HG02678 (cell line): ENCODE measurements around the gene EXOC6B.
A peak's percentile ranks its signal among the peaks of the same experiment; 100 is the strongest.

Experiments
- ATAC-seq: cut with Tn5 transposase; IDR thresholded peaks from one replicate; pipeline ENCODE4 v1.9.1; 2021; ENCODE audit warnings: mild to moderate bottlenecking, moderate library complexity; ENCODE audit not compliant: unreplicated experiment

EXOC6B gene

DNA sequence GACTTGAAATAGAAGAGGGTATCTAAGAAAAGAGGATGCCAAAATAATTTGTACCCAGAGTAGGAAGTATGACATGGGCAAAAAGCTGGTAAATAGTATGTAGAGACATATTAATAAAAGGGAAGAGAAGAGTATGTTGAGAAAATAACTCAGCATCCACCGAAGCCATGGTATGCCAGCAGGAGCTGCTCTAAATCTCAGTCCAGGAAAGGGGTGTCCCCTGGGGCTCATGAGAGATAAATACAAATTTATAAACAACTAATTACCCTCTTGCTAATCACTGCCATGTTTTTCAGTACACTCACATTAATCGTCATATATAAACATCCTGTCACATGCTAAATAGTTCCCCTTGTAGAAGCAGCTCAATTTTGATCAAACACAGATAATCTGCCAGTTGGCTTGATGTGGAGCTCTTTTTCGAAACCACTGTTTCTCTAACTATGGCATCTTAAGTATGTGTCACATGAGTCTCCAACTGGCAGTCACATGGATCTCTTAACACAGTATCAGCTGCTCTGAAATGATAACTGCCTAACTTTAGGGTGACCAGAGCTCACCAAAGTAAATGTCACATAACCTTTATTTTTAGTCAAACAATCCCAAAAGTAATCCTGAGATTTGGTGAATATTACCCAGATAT is 31.9 kb downstream of the EXOC6B start:
- no peak for ATAC-seq

DNA sequence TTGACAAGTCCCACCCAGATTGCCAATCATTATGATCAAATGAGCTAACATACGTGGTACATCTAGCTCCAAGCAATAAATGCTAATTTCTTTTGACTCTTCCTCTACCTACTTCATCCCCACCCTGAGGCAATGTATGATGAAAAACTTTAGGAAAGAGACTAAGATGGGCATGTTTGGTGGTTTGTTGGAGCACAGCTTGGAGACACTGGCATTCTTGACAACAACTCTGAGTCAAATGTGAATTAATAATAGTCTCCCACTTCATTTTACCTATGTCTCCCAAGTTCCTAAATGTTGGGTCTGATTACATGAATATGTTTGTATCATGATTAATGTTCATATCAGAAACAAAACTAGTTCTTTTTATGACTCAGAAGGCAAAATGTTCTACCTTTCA is 36.6 kb downstream of the EXOC6B start:
- no peak for ATAC-seq

DNA sequence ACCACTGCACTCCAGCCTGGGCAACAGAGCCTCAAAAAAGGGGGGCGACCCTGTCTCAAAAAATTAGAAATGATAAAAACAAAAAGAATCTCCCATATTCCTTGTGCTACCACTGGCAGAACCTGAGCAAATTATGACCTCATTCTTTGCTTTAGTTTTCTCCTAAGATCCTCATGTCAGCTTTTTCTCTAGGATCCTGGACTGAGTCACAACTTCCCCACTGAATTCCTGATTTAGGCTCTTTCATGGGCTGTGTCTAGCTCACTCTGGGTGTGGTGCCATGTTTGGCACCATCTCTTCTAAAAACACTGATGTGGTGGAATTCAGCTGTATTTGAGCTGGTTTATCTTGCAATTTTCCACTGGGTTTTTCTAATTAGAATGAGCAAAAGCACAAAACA is 37.1 kb downstream of the EXOC6B start:
- ATAC-seq, result no peak

DNA sequence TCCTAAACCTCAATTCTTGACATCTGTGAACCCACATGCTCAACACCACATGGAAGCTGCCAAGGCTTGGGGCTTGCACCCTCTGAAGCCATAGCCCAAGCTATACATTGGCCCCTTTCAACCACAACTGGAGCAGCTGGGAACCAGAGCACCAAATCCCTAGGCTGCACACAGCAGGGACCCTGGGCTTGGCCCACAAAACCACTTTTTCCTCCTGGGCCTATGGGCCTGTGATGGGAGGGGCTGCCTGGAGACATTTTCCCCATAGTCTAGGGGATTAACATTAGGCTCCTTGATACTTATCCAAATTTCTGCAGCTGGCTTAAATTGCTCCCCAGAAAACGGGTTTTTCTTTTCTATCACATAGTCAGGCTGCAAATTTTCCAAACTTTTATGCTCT is 40.3 kb downstream of the EXOC6B start:
- no peak for ATAC-seq

DNA sequence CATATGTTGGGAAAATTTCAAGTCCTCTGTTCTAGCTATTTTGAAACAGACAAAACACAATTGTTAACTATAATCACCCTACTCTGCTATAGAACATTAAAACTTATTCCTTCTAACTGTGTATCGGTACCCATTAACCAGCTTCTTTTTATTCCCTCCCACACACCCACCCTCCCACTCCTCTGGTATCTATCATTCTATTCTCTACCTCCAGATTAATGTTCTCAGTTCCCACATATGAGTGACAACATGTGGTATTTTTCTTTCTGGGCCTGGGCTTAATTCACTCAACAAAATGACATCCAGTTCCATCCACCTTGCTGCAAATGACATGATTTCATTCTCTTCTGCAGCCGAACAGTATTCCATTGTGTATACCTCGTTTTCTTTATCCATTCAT is 43.3 kb downstream of the EXOC6B start:
- ATAC-seq, result no peak

DNA sequence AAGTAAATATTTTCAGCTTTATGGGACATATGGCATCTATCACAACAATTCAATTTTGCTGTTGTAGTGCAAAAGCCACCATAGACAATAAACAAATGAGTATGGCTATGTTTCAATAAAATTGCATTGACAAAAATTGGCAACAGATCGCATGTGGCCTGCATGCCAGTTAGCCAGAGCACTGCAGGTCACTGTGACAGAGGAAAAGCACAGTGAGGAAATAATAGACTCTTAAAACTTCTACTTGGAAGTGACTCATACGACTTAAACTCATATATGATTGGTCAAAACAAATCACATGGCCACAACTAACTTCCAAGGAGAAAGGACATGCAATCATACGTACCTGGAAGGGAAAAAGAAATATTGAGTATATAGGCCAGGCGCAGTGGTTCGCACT is 44.4 kb downstream of the EXOC6B start:
- no peak for ATAC-seq

DNA sequence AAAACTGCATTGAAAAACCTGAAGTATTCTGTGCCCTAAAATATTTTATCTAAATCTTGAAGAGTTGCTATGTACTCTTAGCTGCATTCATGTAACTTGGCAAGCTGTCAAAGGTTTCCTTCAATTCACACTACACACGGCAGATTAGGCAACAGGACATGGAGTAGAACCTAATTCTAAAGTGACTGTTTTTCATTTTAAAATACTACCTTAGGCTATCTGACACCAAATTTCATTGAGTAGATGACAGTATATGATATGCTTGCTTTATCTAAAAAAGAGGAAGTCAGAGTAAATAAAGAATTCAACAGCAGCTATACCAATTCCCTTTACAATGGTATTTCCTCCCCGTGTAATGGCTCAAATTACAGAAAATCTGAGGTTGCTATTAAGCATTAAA is 45.4 kb downstream of the EXOC6B start:
- no peak for ATAC-seq

DNA sequence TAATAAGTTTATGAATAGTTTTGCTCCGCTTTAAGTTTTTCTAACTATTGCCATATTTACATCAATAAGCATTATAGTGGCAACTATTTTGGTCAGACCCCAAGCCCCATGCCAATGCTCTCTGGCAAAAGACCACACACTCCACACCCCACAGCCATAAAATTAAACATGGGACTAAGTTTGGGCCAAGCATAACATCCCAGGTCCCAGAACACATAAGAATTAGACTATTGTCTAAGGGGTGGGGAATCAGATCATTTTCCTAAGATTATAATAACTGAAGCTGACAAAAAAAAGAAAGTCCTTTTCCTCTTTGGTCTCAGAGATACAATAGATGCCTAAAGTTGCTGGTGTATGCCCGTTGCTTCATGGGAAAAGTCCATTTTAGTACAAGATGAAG is 46.3 kb downstream of the EXOC6B start:
- no peak for ATAC-seq

DNA sequence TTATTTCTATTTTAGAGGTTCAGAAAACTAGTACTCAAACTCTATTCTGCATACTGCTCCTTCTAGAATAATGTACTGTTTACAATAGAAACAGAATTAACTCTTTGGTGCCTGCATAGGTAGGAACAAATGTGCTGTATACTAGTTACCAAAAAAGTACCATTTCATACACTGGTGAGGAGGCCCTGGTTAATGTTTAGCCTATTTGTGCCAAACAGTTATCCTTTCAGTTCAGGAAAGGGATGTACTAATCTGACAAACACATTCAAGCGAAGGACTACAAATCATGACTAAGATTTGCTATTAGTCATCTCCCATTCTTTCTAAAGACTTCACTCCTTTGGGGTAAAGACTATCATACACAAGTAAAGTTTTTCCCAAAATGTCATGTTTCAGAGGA is 47.4 kb downstream of the EXOC6B start:
- ATAC-seq, result no peak

DNA sequence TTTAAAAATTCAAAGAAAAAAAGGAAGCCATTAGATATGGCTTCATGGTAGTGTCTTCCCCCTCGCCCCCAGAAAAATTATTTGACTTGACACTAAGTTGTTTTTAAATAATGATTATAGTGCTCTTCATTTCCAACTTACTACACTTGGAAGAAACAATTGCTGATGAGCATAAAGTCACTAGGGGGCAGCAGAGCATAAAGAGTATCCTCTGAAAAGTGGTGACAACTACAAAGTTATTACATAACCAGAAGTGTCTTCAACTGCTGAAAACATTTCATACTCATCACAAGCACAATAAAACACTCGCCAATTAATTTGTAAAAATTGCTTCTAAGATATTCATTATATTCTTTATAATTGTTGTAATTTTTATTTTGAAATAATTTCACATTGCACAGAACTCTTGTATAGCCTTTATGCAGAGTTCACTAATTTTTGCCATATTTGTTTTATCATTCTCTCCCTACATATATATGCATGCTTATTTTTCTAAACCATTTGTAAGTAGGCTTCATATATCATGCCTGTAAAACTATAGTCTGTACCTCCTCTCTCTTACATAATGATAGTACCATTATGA is 54.9 kb downstream of the EXOC6B start:
- peak; percentile 58 for ATAC-seq

DNA sequence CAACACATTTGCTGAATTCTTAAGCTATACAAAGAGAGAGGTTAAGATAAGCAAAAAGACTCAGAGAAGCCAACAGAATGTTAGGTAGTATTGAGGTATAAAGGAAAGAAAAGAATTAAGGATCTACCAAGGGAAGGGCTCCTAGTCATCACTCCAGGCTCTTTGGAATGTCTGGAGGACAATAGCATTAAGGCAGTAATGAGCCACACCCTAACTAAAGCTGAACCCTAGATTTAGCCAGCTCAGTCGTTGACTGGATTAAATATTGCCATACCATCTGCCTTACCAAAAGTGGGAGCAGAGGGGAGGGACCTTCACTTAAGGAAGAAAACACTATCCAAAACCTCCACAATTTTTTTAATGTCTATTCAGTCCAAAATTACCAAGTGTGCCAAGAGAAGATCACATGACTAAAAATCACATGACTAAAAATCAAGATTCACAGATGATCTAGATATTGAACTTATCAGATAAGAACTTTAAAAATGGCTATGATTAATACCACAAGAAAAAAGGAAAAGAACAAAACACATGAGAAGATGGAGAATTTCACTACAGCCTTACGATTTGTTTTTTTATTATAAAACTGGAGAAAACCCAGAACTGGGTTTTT is 59.7 kb downstream of the EXOC6B start:
- no peak for ATAC-seq

DNA sequence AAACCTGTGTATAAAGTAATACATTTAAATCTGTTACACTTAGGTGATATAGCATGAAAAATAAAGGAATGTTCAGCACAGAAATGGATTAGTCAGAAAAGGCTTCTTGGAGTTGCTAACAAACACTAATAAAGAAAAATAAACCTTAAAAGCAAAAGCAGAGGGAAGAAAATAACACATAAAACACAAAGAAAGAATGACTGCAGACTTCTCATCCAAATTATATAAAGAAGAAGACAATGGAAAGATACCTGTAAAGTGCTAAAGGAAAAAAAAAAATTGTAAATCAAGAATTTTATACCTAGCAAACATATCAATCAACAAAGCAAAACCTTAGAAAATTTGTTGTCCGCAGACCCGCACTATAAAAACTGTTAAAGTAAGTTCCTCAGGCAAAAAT is 63.6 kb downstream of the EXOC6B start:
- no peak for ATAC-seq

DNA sequence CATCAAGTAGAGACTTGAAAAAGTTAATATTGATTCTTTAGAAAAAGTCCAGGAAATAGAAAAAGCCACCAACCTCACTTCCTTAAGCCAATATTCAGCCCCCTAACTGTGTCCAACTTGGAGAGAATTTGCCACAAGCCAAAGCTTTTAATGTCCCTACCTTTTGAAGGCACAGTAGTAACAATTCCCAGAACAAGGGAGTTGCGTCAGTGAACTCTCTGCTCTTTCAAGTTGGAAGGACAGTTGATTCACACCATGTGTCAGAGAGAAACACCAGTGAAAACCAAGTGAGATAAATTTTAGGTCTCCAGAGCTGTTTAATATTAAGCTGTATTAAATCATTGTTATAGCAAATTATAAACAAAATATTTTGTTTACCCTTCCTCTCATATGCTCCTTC is 66.1 kb downstream of the EXOC6B start:
- ATAC-seq, result no peak

DNA sequence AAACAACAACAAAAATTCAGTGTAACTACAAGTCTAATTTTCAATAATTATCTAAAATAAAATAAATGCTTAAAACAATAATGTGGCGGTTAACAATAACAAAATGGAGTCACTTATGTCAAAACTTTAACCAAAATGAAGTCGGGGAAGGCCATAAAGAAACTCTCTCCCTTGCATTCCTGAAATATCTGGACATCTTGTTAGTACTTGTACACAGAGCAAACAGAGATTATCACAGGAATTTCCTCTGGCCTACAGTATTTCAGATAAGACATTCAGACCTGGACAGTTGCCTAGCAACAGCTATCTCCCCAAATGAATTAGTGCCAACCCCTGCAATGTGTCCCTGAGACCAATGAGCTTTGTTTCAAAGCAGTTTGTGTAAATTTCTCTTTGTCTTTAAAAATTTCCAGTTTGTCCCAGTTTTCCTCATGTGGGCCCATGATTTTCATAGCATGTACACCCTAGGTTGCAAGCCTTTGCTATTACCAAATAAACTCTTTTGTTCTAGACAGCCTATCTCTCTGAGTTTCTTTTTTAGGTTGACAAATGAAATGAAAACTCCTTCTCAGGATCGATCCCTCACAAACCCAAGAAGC is 68.6 kb downstream of the EXOC6B start:
- ATAC-seq, result no peak

DNA sequence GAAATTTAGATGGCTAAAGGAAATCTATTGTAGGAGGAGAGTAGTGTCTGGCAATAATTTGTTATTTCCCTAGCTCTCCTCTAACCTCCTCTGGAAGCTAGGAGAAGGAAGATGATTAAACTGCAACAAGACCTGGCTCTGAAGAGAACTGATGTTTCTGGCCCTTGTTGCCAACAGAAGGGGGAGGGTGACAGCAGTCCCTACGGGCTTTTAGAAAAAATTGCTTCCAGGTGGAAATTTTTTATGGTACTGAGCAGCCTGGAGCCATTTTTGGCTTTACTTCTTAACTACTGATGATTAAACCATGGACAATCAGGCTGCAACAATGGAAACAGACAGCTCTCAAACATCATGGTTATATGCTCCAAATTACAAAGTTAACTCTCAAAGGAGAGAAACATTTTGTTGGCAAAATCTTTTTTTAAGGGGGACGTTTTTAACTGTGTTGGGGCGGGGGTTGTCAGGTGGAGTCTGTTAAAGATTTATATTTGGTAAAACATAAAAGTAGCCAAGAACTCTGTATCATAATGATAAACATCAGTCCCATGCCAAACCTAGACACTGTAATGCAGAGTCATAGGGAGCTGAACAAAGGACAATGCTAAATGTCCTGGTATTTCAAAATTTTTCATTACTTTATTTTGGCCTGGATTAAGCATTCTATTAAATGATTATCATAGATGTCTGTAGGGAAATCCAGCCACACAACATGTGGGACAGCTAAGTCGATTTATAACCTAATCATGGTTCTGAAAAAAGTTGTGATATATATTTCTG is 70.0 kb downstream of the EXOC6B start:
- no peak for ATAC-seq

DNA sequence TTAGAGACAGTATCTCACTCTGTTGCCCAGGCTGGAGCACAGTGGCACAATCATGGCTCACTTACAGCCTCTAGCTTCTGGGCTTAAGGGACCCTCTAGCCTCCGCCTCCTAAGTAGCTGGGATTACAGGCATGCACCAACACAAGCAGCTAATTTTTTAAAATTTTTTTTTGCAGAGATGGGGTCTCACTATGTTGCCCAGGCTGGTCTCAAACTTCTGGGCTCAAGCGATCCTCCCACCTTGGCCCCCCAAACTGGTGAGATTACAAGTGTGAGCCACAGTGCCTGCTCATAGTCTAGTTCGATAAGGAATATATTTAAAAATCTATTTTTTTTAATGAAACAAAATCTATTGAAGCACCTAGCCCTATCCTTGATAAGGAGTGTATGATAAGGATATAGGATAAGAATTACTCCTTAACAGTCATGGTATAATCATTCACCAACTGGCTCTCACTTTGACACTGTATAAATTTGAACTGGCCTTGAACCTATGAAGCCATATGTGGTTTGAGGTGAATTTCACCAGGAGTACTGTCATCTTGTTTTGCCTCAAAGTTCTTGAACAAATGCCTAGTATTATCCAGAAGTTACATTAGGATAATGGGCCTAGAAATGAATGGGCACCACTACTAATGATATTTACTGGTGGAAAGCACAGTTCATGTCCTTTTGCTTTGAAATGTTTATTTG is 71.1 kb downstream of the EXOC6B start:
- ATAC-seq, result no peak

DNA sequence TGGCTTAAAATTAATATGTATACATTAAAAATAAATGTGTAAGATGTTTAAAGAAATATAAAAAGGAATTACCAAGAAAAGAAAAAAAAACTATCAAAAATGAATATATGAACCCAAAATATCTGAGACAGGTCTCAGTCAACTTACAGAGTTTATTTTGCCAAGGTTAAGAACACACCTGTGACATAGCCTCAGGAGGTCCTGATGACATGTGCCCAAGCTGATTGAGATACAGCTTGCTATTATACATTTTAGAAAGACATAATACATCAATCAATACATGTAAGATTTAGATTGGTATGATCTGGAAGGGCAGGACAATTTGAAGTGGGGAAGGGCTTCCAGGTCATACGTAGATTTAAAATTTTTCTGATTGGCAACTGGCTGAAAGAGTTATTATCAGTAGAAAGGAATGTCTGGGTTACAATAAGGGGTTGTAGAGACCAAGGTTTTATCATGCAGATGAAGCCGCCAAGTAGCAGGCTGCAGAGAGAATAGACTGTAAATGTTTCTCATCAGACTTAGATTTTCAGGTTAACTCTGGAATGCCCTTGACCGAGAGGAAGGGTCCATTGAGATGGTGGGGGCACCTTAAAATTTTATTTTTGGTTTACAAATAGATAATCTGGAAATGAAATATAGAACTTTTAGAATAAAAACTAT is 74.7 kb downstream of the EXOC6B start:
- no peak for ATAC-seq

DNA sequence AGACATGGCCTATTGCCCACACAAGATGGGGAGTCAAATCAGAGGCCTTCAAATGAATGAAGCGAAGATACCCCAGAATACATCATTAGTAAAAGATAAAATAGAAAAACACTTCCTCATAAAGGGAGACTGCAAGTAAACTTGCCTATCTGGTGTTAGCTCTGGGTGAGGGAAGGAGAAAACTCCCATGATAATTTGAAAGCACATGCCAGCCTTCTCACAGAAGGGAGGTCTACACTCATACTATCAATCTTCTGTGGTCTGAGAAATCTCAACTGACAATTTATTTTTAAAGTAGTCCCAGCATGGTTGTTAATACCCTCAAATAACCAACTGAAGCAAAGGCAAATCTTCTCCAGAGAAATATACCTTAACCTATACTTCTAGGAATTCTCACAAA is 75.4 kb downstream of the EXOC6B start:
- no peak for ATAC-seq

DNA sequence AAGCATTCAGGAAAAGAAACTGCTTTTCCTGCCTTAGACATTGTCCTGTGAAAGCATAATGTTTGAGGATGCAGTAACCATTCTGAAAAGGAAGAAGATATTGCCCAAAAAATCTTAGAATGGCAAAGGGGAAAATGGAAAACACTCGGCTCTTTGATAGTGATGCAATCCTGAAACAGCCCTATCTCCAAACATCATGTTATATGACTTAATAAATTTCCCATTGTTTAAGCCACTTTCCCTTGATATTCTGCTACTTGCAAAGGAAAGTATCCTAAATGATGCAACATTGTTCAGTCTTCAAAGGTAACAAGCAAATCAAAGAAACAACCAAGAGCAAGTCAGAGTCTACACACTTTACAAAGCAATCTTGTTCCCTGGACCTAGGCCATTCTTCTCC is 78.5 kb downstream of the EXOC6B start:
- no peak for ATAC-seq

DNA sequence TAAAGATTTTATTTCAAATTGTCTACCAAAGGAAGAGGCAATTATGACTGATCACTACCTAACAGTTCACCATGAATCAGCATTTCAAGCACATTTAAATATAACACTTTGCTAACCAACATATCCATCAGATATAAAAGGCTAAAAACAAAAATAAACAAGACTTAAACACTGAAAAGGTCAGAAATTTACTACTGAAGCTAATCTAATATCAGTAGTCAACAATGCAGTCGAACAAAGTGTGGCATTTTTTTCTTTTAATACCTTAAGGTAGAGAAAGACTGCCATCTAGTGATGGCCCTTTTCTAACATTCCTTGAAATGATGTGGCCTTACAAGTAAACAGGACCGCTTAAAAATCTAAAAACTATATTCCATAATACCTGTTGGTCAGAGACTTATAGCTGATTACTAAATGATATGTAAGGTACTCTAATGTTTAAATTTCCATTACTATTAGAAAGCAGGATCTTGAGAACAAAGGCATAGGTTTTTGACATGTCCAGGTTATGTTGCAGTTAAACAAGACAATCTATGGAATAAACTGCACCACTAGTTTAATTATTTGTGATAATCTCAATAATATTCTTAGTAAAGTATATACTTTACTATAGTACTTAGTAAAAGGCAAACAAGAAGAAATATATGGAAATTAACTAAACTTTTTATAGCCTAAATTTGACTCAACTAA is 80.0 kb downstream of the EXOC6B start:
- ATAC-seq, result no peak
